ENCODE measurements around the gene SPOCK2.

DNA sequence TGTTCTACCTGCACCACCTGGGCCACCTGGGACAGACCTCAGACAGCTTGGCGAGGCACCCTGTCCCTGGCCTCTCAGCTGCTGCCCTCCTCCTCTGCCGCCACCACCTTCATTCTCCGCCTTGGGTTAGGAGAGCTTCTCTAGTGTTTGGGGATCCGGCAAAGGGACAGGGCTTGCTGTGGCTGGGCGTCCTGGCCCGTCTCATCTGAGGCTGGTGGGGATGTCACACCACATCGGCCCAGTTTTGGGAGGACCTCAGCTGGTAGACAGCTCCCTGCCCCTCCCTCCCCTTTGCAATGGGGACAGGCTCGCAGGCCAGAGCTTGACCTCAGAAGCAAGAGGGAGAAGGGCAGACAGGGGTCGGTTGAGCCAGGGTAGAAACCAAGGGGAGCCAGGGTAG, 26.4 kb downstream of the SPOCK2 start:
- TF ChIP-seq EZH2 (IDR thresholded peaks at IDR 0.05) (no peak), POLR2AphosphoS5 (IDR thresholded peaks at IDR 0.05; ENCODE audit: borderline replicate concordance, low read depth, low read length) (no peak)

All from SK-N-MC (cell line).